Right ventricle myocardium inferior (tissue), 1 donor: ENCODE data around the gene AK6. TPM values are rescaled to one million over a fixed set of nuclear protein-coding genes. Genes with fewer than 3 reads are reported as not detected.
A peak's percentile ranks its signal among the peaks of the same experiment; 100 is the strongest.
"Not testable (repeated sequence)": the region's sequence is repeated elsewhere in the genome, so short reads cannot be mapped to it uniquely, and the experiment has no call there.

Source experiments
- ATAC-seq: fragments of 200-7000 bp; cut with Tn5 transposase; one replicate; pipeline ENCODE4 v1.9.1; 2020; ENCODE audit warnings: mild to moderate bottlenecking, moderate library complexity
- DNase-seq: peaks from one replicate; pipeline ENCODE4 v3.0.0; 2021; ENCODE audit errors: missing footprints
- intact Hi-C: fragments of 100-400 bp; cut with DNase I; formaldehyde crosslinking; loops from one replicate; pipeline ENCODE4 v1.11.0; 2022
- long read RNA-seq: library from polyadenylated mRNA; unstranded; transcript quantifications from one replicate; pipeline ENCODE4 v2.0.0, GENCODE V29; 2021
- total RNA-seq: library from RNA; stranded (reverse); fragmentation: NEBNext Ultra II Directional; extraction: Animal tissue kit (Norgen Biotek cat#: 25700); gene quantifications from one replicate; pipeline ENCODE4 v1.2.1, GENCODE V29; 2021
- donor health status: DM: no; HTN: yes; CAD: no; lungs with severe emphysema.

Gene AK6
- total RNA-seq, result 47.5 TPM
- long read RNA-seq, transcript AK6-202 (5 exons, 1,648 nt), result major isoform, 11 of 13 reads
- long read RNA-seq, partial matches to known transcripts, result 0 of 13 reads
- long read RNA-seq, other reads (novel, unspliced or antisense), result 2 of 13 reads

DNA sequence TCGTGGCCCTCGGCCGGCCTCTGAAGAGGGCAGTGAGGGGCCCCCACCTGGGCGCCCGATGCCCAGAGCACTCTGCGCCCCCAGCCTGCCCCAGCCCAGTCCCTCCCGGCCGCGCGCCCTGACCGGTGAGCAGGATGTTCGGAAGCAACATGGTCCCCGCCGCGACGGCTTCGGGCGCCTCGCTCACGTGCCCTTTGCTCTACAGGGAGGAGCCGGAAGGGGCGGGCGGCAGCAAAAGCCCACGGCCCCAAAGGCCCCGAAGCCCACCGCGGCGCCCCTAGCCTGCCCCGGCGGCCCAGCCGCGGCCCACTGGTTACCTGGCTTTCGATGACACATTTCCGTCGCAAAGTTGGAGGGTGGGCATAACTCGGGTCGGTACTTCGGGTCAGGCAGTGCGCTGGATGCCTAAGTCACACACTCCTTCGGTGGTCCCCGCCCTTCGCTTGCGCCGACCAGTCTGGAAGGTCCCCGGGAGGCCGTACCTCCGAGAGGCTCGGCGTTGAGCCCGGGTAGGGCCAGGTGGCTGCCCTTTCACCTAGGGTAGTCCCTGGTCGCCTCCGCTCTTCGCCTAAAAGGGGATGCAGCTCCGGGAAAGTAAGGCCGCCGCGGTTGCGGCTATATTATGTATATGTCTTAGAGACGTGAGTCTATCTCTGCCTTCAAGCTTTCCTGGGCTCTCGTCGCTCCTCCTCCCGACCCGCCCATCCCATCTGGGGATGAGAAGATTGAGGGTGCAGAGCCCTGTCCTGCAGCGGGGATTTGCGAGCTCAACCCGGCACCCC lies at the start of gene AK6, which contains the start of the genes RAD17 and TAF9:
AK6 (minus strand) TSS at position 181 of the 782 bp plus-strand sequence; CDS start at position 151, 30 bp downstream.
RAD17 (plus strand) TSS at position 479 of the 782 bp plus-strand sequence. CDS start 2,391 bp downstream, outside the sequence.
TAF9 (minus strand) TSS at position 181 of the 782 bp plus-strand sequence. CDS start 3,783 bp downstream, outside the sequence.
- DNase-seq (peak; percentile 97), ATAC-seq (peak; percentile 98)
- intact Hi-C loops, result no loop called here

DNA sequence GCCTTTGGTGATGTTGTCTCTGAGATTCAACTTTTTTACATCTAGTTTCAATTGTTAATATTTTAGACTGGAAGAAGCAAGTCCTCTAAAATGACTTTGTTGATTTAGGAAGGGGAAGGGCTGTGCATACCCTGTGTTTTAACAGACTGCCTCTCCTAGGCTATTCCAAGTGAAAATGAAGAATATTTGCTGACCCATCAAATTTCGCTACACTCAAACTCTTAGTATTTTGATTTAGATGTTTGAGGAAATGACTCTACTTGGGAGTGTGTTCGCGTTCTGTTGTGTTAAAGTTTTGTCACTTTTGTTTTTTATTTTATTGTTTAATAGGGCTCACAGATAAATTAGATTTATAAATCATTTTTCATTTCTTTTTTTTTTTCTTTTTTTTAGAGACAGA lies 49.2 kb upstream of the AK6 start:
- no peak for ATAC-seq
- no peak for DNase-seq
- intact Hi-C loops, result no loop called here

DNA sequence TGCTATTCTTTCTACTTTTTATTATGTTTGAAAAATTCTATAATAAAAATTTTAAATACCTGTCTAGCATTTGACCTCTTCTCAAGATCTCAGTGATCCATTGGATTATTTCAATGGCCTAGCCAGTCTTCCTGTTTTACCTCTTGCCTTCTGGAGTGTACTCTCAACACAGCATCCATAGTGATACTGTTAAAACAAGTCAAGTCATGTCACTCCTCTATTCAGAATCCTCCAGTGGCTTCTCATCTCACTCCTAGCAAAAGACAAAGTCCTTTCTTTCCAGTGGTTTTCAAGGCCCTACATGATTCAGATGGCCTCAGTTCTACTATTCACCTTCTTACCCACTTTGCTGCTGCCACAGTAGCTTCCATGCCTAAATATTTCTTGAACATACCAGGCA lies 47.4 kb upstream of the AK6 start:
- DNase-seq, result no peak
- ATAC-seq, result no peak
- intact Hi-C loops, result no loop called here

GRCh38 chr5:69416180-69416579 lies 46.9 kb upstream of the AK6 start:
- intact Hi-C loops, result no loop called here
- no peak for DNase-seq
- no peak for ATAC-seq

GRCh38 chr5:69415584-69415958 lies 46.3 kb upstream of the AK6 start:
- DNase-seq, result no peak
- intact Hi-C loops, result no loop called here
- ATAC-seq, result no peak

DNA sequence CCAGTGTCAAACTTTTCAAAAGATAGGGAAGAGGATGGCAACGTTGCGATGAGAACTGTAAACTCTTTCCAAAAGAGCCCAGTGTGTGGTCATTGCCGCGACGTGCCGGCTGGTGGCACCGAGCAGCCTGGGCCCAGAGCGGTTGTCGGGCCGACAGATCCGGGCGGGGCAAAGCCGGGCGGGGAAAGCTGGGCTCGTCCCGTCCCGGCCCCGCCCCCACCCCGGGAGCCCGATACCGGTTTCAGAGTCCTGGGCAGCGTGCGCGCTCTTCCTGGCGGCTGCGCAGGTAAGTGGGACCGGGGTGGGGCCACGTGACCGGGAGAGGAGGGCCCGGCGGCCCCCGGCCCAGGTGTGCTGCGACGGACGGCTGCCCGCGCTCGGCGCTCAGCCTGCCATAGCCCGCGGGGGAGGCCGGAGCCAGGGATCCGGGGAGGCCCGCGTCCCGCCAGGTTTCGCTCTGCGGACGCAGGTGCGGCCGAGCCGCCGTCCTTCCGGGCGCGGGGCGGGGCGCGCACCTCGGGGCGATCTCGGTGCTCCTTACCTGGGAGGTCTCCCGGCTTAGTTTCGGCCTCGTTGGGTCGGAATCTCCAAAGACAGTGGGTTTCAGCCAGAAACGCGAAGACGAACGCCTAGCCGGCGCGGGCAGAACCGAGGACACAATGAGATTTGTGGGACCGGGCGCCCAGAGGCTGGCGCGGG lies 45.7 kb upstream of the AK6 start, which contains the start of gene MARVELD2:
MARVELD2 (plus strand) TSS at position 232 of the 699 bp plus-strand sequence. CDS start 4,270 bp downstream, outside the sequence.
- DNase-seq (peak; percentile 74), ATAC-seq (peak; percentile 91)
- intact Hi-C loops, result no loop called here

- ATAC-seq, result no peak
- intact Hi-C loops, result no loop called here
- no peak for DNase-seq
These were observed 35.5 kb upstream of the AK6 start for GRCh38 chr5:69404659-69405330.

DNA sequence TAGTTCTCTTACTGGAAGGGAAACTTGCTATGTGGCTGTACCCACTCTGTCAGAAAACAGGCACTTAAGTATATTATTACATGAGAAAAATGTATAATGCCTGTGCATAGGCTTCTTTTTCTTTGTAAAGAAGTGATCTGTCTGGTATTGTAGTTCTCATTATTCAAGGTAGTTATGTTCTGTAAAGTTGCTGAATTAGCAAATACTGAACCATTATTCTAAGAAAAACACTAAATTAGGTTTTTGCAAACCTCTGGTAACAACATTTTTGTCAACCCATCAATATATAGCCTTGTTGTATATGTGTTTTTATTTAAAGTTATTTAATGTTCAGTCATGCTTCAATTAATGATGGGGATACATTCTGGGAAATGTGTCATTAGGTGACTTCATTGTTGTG lies 9.1 kb upstream of the AK6 start:
- ATAC-seq (no peak), DNase-seq (no peak)
- intact Hi-C loops, result no loop called here

- DNase-seq, result no peak
- ATAC-seq, result no peak
- intact Hi-C loops, result no loop called here
These were observed 5.7 kb upstream of the AK6 start for GRCh38 chr5:69374911-69375446.

DNA sequence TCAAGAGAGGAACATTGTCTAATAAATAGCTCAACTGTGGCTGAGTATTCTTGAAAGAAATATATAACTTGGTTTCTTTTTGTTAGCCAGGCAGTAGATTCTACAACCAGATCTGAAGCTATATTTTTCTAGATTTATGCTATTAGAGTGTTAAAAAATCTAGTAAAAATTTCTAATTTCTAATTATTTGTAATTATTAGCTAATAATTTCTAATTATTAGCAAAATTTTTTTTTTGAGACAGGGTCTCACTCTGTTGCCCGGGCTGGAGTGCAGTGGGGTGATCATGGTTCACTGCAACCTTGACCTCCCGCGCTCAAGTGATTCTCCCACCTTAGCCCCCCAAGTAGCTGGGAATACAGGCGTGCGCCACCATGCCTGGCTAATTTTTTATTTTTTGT lies 3.1 kb upstream of the AK6 start:
- intact Hi-C loops, result no loop called here
- ATAC-seq (no peak), DNase-seq (no peak)

DNA sequence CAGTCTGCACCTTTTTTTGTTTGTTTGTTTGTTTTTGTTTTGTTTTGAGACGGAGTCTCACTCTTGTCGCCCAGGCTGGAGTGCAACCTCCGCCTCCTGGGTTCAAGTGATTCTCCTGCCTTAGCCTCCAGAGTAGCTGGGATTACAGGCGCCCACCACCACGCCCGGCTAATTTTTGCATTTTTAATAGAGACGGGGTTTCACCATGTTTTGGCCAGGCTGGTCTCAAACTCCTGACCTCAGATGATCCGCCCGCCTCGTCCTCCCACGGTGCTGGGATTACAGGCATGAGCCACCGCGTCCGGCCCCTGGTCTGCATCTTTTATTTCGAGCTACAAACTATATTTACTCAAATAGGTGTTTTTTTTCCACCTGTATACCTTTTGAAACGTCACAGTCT lies 1.0 kb upstream of the AK6 start:
- DNase-seq, intact Hi-C loops, ATAC-seq: not testable (repeated sequence)

GRCh38 chr5:69368458-69369339 lies 621 bp downstream of the AK6 start:
- intact Hi-C loops, result no loop called here
- peak; percentile 54 for ATAC-seq

DNA sequence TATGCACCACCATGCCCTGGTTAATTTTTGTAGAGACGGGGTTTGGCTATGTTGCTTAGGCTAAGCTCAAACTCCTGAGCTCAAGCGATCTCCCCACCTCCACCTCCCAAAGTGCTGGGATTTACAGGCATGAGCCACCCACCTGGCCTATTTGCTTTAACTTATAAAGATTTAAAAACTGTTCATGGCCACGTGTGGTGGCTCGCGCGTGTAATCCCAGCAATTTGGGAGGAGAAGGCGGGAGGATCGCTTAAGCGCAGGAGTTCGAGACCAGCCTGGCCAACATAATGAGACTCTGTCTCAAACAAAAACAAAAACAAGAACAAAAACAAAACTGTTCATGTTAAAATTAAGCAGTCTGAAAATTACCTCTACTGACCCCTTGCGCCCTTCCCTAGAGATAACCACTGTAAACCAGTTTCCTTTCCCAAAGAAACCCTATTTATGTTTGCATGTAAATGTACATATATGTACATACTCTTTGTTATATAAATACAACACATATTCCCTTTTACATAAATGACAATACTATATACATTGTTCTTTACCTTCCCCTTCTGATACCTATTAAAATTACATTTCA lies 1.5 kb downstream of the AK6 start:
- DNase-seq (no peak), ATAC-seq (no peak)
- intact Hi-C loops, result no loop called here

More at GRCh38 chr5:69368458-69369339, 621 bp downstream of the AK6 start:
- DNase-seq, result no peak

GRCh38 chr5:69364850-69365249 lies 4.5 kb downstream of the AK6 start:
- intact Hi-C loops, result no loop called here
- ATAC-seq (no peak), DNase-seq (no peak)

DNA sequence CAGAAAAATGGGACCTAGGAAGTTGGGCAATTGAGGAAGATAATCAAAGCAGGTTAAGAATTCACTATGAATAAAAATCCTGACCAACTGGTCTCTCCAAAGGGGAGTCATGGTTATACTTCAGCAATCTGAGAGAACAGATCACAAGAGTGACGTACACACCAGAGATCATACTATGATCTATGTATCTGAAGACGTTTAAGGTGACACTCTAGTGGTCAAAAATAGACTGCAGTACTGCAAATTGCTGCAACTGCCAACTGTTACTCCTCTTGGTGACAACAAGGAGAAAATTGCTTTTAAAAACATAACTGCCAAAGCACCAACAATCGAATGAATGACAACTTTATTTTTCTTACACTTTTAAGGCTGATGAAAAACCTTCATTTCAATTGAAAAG lies 4.9 kb downstream of the AK6 start:
- no peak for ATAC-seq
- intact Hi-C loops, result no loop called here

DNA sequence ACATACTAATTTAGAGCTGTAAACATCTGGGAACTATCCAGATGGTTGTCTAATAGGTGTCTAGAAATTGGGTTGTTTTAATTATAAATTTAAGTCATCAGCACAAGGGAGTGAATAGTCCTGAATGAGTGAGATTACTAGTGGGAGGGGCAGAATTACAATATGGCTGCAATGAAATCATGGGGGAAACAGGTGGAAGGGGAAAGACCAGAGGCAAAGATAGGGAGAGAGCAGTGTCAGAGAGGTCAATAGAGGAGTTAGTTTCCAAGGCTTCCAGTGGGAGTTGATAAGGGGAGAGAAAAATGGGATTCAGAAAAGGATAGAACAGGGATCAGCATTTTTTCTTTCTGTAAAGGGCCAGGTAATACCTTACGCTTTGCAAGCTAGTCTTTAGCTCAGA lies 8.9 kb downstream of the AK6 start:
- intact Hi-C loops, result no loop called here
- no peak for DNase-seq
- ATAC-seq, result no peak

More for the DNA sequence above, 4.9 kb downstream of the AK6 start:
- no peak for DNase-seq

DNA sequence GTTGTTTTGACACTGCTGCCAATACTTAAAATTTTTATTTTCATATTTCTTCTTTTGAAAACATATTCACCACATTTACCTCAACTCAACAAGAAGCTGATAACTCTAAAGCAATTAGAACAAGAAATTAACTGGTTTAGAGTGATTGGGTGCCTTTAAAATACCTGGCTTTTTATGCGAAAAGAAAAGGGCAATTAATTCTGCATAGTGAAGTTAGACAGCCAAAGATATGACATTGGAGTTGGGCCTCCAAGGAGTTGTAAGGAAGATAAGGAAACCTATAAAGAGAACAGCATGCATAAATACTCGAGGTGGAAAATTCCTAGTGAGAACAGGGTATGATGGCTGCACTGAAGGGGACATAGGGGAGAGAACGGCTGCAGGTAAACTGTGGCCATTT lies 9.6 kb downstream of the AK6 start:
- DNase-seq, result no peak
- intact Hi-C loops, result no loop called here
- no peak for ATAC-seq

DNA sequence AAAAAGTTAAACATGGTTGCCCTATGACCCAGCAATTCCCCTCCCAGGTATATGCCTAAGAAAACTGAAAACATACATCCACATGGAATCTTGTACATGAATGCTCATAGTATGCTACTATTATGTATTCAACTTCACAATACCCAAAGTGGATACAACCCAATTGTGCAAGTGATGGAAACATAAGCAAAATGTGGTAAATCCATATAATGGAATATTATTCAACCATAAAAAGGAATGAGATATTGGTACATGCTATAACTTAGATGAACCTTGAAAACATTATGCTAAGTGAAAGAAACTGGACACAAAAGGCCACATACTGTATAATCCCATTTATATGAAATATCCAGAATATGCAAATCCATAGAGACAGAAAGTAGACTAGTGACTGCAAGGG lies 18.7 kb downstream of the AK6 start:
- intact Hi-C loops, result no loop called here
- DNase-seq, result no peak
- ATAC-seq, result no peak
